ENCODE measurements around the gene KRT5. TPM values are rescaled to one million over a fixed set of nuclear protein-coding genes. Genes with fewer than 3 reads are reported as not detected.

Gene KRT5
- polyA plus RNA-seq, 1 of the 3 experiments (the other 2 are of a cell fraction), result not detected

GRCh38 chr12:52539821-52540173, 19.6 kb upstream of the KRT5 start:
- H4K20me1 ChIP-seq (ENCODE audit: insufficient read depth), result no peaks in the 10 kb centered on the region
- H3K9me3 ChIP-seq, result no peaks in the 10 kb centered on the region
- TF ChIP-seq RCOR1 (IDR thresholded peaks at IDR 0.05; ENCODE audit: low read length) (no peak), POLR2AphosphoS5 (IDR thresholded peaks at IDR 0.05; ENCODE audit: low read depth, low read length) (no peak), ELF1 (IDR thresholded peaks at IDR 0.05) (no peak), REST (IDR thresholded peaks at IDR 0.05; ENCODE audit: low read depth, low read length) (no peak), RXRA (IDR thresholded peaks at IDR 0.05; ENCODE audit: borderline replicate concordance, low read depth) (no peak), RFX5 (IDR thresholded peaks at IDR 0.05; ENCODE audit: low read length) (no peak), SIN3A (IDR thresholded peaks at IDR 0.05; ENCODE audit: borderline replicate concordance, low read depth, low read length) (no peak), SMC3 (IDR thresholded peaks at IDR 0.05; ENCODE audit: low read depth, low read length) (no peak), USF2 (IDR thresholded peaks at IDR 0.05; ENCODE audit: borderline replicate concordance, low read depth, low read length) (no peak), MXI1 (IDR thresholded peaks at IDR 0.05; ENCODE audit: low read depth, low read length) (no peak), CTCF (IDR thresholded peaks at IDR 0.05) (no peak), FOXM1 (IDR thresholded peaks at IDR 0.05; ENCODE audit: low read depth) (no peak), FOXJ3 (CRISPR knock-in tag; IDR thresholded peaks at IDR 0.05) (no peak)
- H3K9me2 ChIP-seq, result no peaks in the 10 kb centered on the region
- no peak overlapping the region for H3K4me3 ChIP-seq (ENCODE audit: low read depth in 2 of 2, low read length in 1 of 2)
- 55% methylated on average over 3 of the region's 3 CpGs for WGBS (ENCODE audit: low lambda C conversion rate)
- no peak overlapping the region for H3K27ac ChIP-seq (ENCODE audit: low read depth in 2 of 2, low read length in 1 of 2)
- H3F3A ChIP-seq (replicated peaks; ENCODE audit: insufficient read depth), result no peaks in the 10 kb centered on the region
- H3K27me3 ChIP-seq (ENCODE audit: insufficient read depth), result peaks cover 19% of the 10 kb centered on the region; the same call in 1 of the 2 replicates
- no peak for DNase-seq
- CTCF ChIA-PET, result no interaction called here
- no peak overlapping the region for H2AFZ ChIP-seq (ENCODE audit: low read depth)
- no peaks in the 10 kb centered on the region for H3K79me2 ChIP-seq (ENCODE audit: insufficient read depth)
- no peaks in the 10 kb centered on the region for H3K36me3 ChIP-seq (replicated peaks in 1 of 2; ENCODE audit: control insufficient read depth in 1 of 2, insufficient read depth in 2 of 2, low read length in 1 of 2)
- H3K4me1 ChIP-seq (ENCODE audit: control insufficient read depth in 1 of 2, insufficient read depth in 2 of 2, low read depth in 1 of 2, low read length in 1 of 2), result no peaks in the 10 kb centered on the region
- no peak overlapping the region for H3K4me2 ChIP-seq
- H3K9ac ChIP-seq, result no peak overlapping the region
- POLR2A ChIA-PET, result no interaction called here

Data from SK-N-SH (cell line).